Liver (tissue), 9 donors: ENCODE results near the gene CPT1B. TPM values are rescaled to one million over a fixed set of nuclear protein-coding genes. Genes with fewer than 3 reads are reported as not detected.

ENCODE experiments used
- DNase-seq: peaks from one replicate; pipeline ENCODE4 v3.0.0-alpha.2; 2017; ENCODE audit warnings: low spot score
- H3K27ac ChIP-seq, 2 donors: one replicate each; pipeline ENCODE4 v1.7.0; 2013; ENCODE audit warnings: inconsistent platforms in 2 of 2, low read length in 2 of 2, control low read depth in 1 of 2, low read depth in 1 of 2, mild to moderate bottlenecking in 1 of 2
- H3K27me3 ChIP-seq, 4 donors: one replicate each; pipeline versions ENCODE4 v1.6.1 to v1.7.0; 2013; ENCODE audit warnings: low read length in 3 of 4, inconsistent platforms in 1 of 4, mild to moderate bottlenecking in 1 of 4, moderate library complexity in 1 of 4; ENCODE audit not compliant: control insufficient read depth in 4 of 4, insufficient read depth in 4 of 4
- H3K36me3 ChIP-seq, 4 donors: one replicate each; pipeline versions ENCODE4 v1.6.1 to v1.7.0; 2013; ENCODE audit warnings: low read length in 3 of 4, mild to moderate bottlenecking in 3 of 4, low read depth in 1 of 4, moderate library complexity in 1 of 4; ENCODE audit not compliant: control insufficient read depth in 4 of 4, insufficient read depth in 3 of 4
- H3K4me1 ChIP-seq, 4 donors: one replicate each; pipeline versions ENCODE4 v1.6.1 to v1.7.0; 2013; ENCODE audit warnings: low read length in 3 of 4, mild to moderate bottlenecking in 3 of 4, moderate library complexity in 1 of 4; ENCODE audit not compliant: control insufficient read depth in 4 of 4, insufficient read depth in 4 of 4
- H3K4me3 ChIP-seq, 3 donors: one replicate each; pipeline versions ENCODE4 v1.6.1 to v1.7.0; 2013; ENCODE audit warnings: low read length in 3 of 3, control low read depth in 1 of 3, low read depth in 1 of 3, mild to moderate bottlenecking in 1 of 3
- H3K9ac ChIP-seq, 2 donors: one replicate each; pipeline ENCODE4 v1.7.0; 2013; ENCODE audit warnings: low read length in 2 of 2, mild to moderate bottlenecking in 2 of 2, moderate library complexity in 2 of 2, control low read depth in 1 of 2, low read depth in 1 of 2
- H3K9me3 ChIP-seq, 4 donors: one replicate each; pipeline versions ENCODE4 v1.6.1 to v1.7.0; 2013; ENCODE audit warnings: low read length in 3 of 4; ENCODE audit not compliant: control insufficient read depth in 4 of 4
- ATF3 ChIP-seq: IDR thresholded peaks from 2 replicates; pipeline ENCODE4 v1.6.1; 2016; ENCODE audit warnings: antibody characterized with exemption
- CTCF ChIP-seq: fragments of 150-350 bp; IDR thresholded peaks from 2 replicates; pipeline ENCODE4 v1.5.1; 2017; ENCODE audit warnings: improper control_type of control experiment, low read depth, low read length; ENCODE audit not compliant: missing input control
- EGR1 ChIP-seq, 2 donors: IDR thresholded peaks; 2 replicates each; pipeline ENCODE4 v1.6.1; 2016 to 2018; ENCODE audit warnings: antibody characterized with exemption in 2 of 2, low read depth in 2 of 2
- FOXA2 ChIP-seq: IDR thresholded peaks from 2 replicates; pipeline ENCODE4 v1.6.1; 2016; ENCODE audit warnings: antibody characterized with exemption
- GABPA ChIP-seq, 2 donors: IDR thresholded peaks in 1 of 2; conservative IDR thresholded peaks in 1 of 2; 2 replicates each; pipeline ENCODE4 v1.6.1; 2016; ENCODE audit warnings: antibody characterized with exemption in 2 of 2, mild to moderate bottlenecking in 1 of 2, moderate library complexity in 1 of 2
- HNF4A ChIP-seq, 2 donors: conservative IDR thresholded peaks; 2 replicates each; pipeline ENCODE4 v1.6.1; 2016; ENCODE audit warnings: antibody characterized with exemption in 2 of 2, mild to moderate bottlenecking in 2 of 2
- HNF4G ChIP-seq: IDR thresholded peaks from 2 replicates; pipeline ENCODE4 v1.6.1; 2016; ENCODE audit warnings: antibody characterized with exemption
- JUND ChIP-seq, 2 donors: IDR thresholded peaks; 2 replicates each; pipeline ENCODE4 v1.6.1; 2016; ENCODE audit warnings: antibody characterized with exemption in 2 of 2
- NR2F2 ChIP-seq: IDR thresholded peaks from 2 replicates; pipeline ENCODE4 v1.6.1; 2016; ENCODE audit warnings: antibody characterized with exemption
- RAD21 ChIP-seq, 2 donors: IDR thresholded peaks; 2 replicates each; pipeline ENCODE4 v1.6.1; 2016; ENCODE audit warnings: antibody characterized with exemption in 2 of 2, mild to moderate bottlenecking in 2 of 2
- REST ChIP-seq: IDR thresholded peaks from 2 replicates; pipeline ENCODE4 v1.6.1; 2016; ENCODE audit warnings: antibody characterized with exemption, mild to moderate bottlenecking
- SP1 ChIP-seq: IDR thresholded peaks from 2 replicates; pipeline ENCODE4 v1.6.1; 2018; ENCODE audit warnings: antibody characterized with exemption, mild to moderate bottlenecking
- YY1 ChIP-seq: IDR thresholded peaks from 2 replicates; pipeline ENCODE4 v1.6.1; 2016; ENCODE audit warnings: antibody characterized with exemption, mild to moderate bottlenecking
- ZBTB33 ChIP-seq: IDR thresholded peaks from 2 replicates; pipeline ENCODE4 v1.6.1; 2016; ENCODE audit warnings: antibody characterized with exemption
- WGBS: extraction: QIAGEN DNeasy Blood & Tissue Kit; methylation state at CpG from one replicate; pipeline ENCODE4 v1.1.7; 2013; 5-methylcytosine and 5-hydroxymethylcytosine counted together
- polyA plus RNA-seq, 2 donors: library from polyadenylated mRNA; stranded (reverse) in 1 of 2; unstranded in 1 of 2; fragments of 200-250 nt in 1 of 2; fragments of >200 nt in 1 of 2; fragmentation: Nextera tagmentation in 1 of 2; extraction: Ambion mirVana in 1 of 2; gene quantifications; one replicate each; pipeline versions ENCODE4 v1.2.1 to v1.2.3, GENCODE V29; 2013 to 2015
- total RNA-seq, 2 donors: library from RNA; depleted of rRNA; stranded (reverse); fragments of >200 nt; gene quantifications; one replicate each; pipeline ENCODE4 v1.2.3, GENCODE V29; 2014
- donor health status: healthy.
- donor health status: healthy.
- donor health status: healthy.
- donor health status: healthy.
- donor health status: healthy.

Gene CPT1B
- total and polyA plus RNA-seq, 4 donors = 3.0 to 13.6 (median 4.9) TPM

GRCh38 chr22:50548040-50548920, 29.9 kb downstream of the CPT1B start:
- DNase-seq = no peak
- peak overlapping the region in 1 of 3 donors; percentile 42 for H3K4me3 ChIP-seq
- peak overlapping the region in 1 of 2 donors; percentile 25 for H3K9ac ChIP-seq
- H3K36me3 ChIP-seq = no peaks in the 10 kb centered on the region
- peaks cover 0 to 13% (median 9%) of the 10 kb centered on the region in 4 donors for H3K4me1 ChIP-seq
- H3K27me3 ChIP-seq = no peaks in the 10 kb centered on the region
- WGBS = 18% methylated on average over 56 of the region's 56 CpGs
- no peak overlapping the region for H3K27ac ChIP-seq
- H3K9me3 ChIP-seq = no peaks in the 10 kb centered on the region
- TF ChIP-seq HNF4A (conservative IDR thresholded peaks at IDR 0.05) = peak in 1 of 2 donors; percentile 22
- no peak for TF ChIP-seq EGR1 (IDR thresholded peaks at IDR 0.05; ENCODE audit: low read depth in 2 of 2)
- TF ChIP-seq SP1 = peak; percentile 26

GRCh38 chr22:50547263-50547985, 30.8 kb downstream of the CPT1B start:
- no peak for TF ChIP-seq HNF4G
- DNase-seq = no peak
- Histone ChIP-seq H3K36me3 (no peaks in the 10 kb centered on the region), H3K4me1 (peaks cover 0 to 13% (median 9%) of the 10 kb centered on the region in 4 donors), H3K27me3 (no peaks in the 10 kb centered on the region), H3K9me3 (no peaks in the 10 kb centered on the region), H3K4me3 (no peak overlapping the region), H3K27ac (no peak overlapping the region), H3K9ac (no peak overlapping the region)
- 53% methylated on average over 35 of the region's 35 CpGs for WGBS

GRCh38 chr22:50546326-50547262, 31.6 kb downstream of the CPT1B start:
- H3K9me3 ChIP-seq = no peaks in the 10 kb centered on the region
- H3K27me3 ChIP-seq = no peaks in the 10 kb centered on the region
- H3K9ac ChIP-seq = no peak overlapping the region
- no peaks in the 10 kb centered on the region for H3K36me3 ChIP-seq
- H3K4me3 ChIP-seq = no peak overlapping the region
- TF ChIP-seq EGR1 (IDR thresholded peaks at IDR 0.05; ENCODE audit: low read depth in 2 of 2) (no peak), GABPA (IDR thresholded peaks at IDR 0.05 in 1 of 2, conservative IDR thresholded peaks at IDR 0.05 in 1 of 2) (no peak), ZBTB33 (no peak), ATF3 (no peak), REST (no peak), YY1 (no peak), HNF4A (conservative IDR thresholded peaks at IDR 0.05) (no peak), FOXA2 (no peak), CTCF (no peak), HNF4G (no peak), RAD21 (IDR thresholded peaks at IDR 0.05) (no peak), NR2F2 (no peak), JUND (IDR thresholded peaks at IDR 0.05) (no peak)
- no peak overlapping the region for H3K27ac ChIP-seq
- no peak for DNase-seq
- H3K4me1 ChIP-seq = peaks cover 0 to 13% (median 9%) of the 10 kb centered on the region in 4 donors
- 74% methylated on average over 78 of the region's 78 CpGs for WGBS
